ENCODE results near the gene RASL10A. TPM values are rescaled to one million over a fixed set of nuclear protein-coding genes. Genes with fewer than 3 reads are reported as not detected.

RASL10A gene
- total RNA-seq, 1 donor from 2014 or later = 1.4 TPM

- no peak for TF ChIP-seq CTCF (IDR thresholded peaks at IDR 0.05; ENCODE audit: borderline replicate concordance)
- H3K27ac ChIP-seq (replicated peaks) = no peak overlapping the region
Observed at GRCh38 chr22:29300807-29301601, 14.5 kb downstream of the RASL10A start.

GRCh38 chr22:29300467-29300806 lies 15.1 kb downstream of the RASL10A start:
- Histone ChIP-seq H3K27ac (replicated peaks) (no peak overlapping the region), H3K4me3 (no peak overlapping the region), H3K27me3 (ENCODE audit: low read depth) (no peaks in the 10 kb centered on the region), H3K4me1 (peaks cover 13% of the 10 kb centered on the region), H3K9me3 (replicated peaks) (no peaks in the 10 kb centered on the region), H3K36me3 (peaks cover 58% of the 10 kb centered on the region)
- no peak for DNase-seq
- intact Hi-C loops (cut with micrococcal nuclease) = no loop called here
- no peak for TF ChIP-seq CTCF (IDR thresholded peaks at IDR 0.05; ENCODE audit: borderline replicate concordance)

More at GRCh38 chr22:29300807-29301601, 14.5 kb downstream of the RASL10A start:
- H3K4me1 ChIP-seq = peaks cover 16% of the 10 kb centered on the region
- H3K36me3 ChIP-seq = peaks cover 52% of the 10 kb centered on the region
- H3K9me3 ChIP-seq (replicated peaks) = no peaks in the 10 kb centered on the region
- intact Hi-C loops (cut with micrococcal nuclease) = no loop called here
- DNase-seq = no peak
- no peak overlapping the region for H3K4me3 ChIP-seq
- no peaks in the 10 kb centered on the region for H3K27me3 ChIP-seq (ENCODE audit: low read depth)

DNA sequence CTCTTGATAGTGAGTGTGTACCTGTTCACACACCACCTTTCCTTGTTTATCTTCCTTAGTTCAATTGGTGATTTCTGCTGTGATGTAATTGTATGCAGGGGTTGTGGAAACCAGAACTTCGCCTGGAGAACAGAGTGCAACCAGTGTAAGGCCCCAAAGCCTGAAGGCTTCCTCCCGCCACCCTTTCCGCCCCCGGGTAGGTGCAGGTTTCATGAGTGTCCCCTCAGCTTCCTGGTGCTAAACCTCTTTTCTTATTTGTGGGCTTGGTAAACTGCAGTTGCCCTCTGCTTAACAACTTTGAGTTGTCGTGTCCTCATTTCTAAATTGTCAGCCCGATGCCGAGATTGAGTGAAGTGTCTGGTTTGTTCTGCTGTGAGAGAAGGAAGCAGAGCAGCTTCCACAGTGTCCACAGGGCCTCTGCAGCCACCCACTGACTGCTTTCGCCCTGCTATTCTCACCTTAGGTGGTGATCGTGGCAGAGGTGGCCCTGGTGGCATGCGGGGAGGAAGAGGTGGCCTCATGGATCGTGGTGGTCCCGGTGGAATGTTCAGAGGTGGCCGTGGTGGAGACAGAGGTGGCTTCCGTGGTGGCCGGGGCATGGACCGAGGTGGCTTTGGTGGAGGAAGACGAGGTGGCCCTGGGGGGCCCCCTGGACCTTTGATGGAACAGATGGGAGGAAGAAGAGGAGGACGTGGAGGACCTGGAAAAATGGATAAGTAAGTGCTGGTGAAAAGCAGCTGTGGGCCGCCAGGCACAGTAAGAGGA lies 16.2 kb downstream of the RASL10A start:
- Histone ChIP-seq H3K27me3 (ENCODE audit: low read depth) (no peaks in the 10 kb centered on the region), H3K27ac (replicated peaks) (no peak overlapping the region), H3K4me1 (peaks cover 13% of the 10 kb centered on the region), H3K9me3 (replicated peaks) (no peaks in the 10 kb centered on the region), H3K36me3 (peaks cover 69% of the 10 kb centered on the region), H3K4me3 (no peak overlapping the region)
- TF ChIP-seq CTCF (IDR thresholded peaks at IDR 0.05; ENCODE audit: borderline replicate concordance) = no peak
- no peak for DNase-seq
- intact Hi-C loops (cut with micrococcal nuclease) = no loop called here

GRCh38 chr22:29298641-29299040 lies 16.9 kb downstream of the RASL10A start:
- H3K27me3 ChIP-seq (ENCODE audit: low read depth) = no peaks in the 10 kb centered on the region
- H3K4me1 ChIP-seq = peaks cover 13% of the 10 kb centered on the region
- no peak overlapping the region for H3K4me3 ChIP-seq
- no peak overlapping the region for H3K27ac ChIP-seq (replicated peaks)
- intact Hi-C loops (cut with micrococcal nuclease) = no loop called here
- no peak for TF ChIP-seq CTCF (IDR thresholded peaks at IDR 0.05; ENCODE audit: borderline replicate concordance)
- H3K36me3 ChIP-seq = peaks cover 76% of the 10 kb centered on the region
- DNase-seq = no peak
- H3K9me3 ChIP-seq (replicated peaks) = no peaks in the 10 kb centered on the region

DNA sequence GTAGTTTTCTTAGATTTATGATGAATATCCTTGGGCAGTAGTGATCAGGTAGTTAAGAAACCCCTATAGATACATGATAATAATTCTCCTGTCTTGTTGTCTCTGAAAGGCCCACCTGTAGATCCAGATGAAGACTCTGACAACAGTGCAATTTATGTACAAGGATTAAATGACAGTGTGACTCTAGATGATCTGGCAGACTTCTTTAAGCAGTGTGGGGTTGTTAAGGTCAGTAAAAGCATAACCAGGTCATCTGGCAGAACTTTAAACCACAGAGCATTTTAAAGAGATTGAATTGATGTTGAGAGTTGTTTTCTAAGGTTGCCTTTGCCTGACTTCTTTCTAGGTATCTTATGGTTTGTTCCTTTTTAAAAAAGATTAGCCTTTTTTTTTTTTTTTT lies 23.1 kb downstream of the RASL10A start:
- Histone ChIP-seq H3K4me1 (peaks cover 6% of the 10 kb centered on the region), H3K27me3 (ENCODE audit: low read depth) (no peaks in the 10 kb centered on the region), H3K9me3 (replicated peaks) (no peaks in the 10 kb centered on the region), H3K4me3 (no peak overlapping the region), H3K27ac (replicated peaks) (no peak overlapping the region), H3K36me3 (peaks cover 100% of the 10 kb centered on the region)
- intact Hi-C loops (cut with micrococcal nuclease) = no loop called here
- no peak for DNase-seq
- no peak for TF ChIP-seq CTCF (IDR thresholded peaks at IDR 0.05; ENCODE audit: borderline replicate concordance)
